GM19035 (cell line): ENCODE data around the gene DLG1.
A peak's percentile ranks its signal among the peaks of the same experiment; 100 is the strongest.

Source experiments
- ATAC-seq: cut with Tn5 transposase; IDR thresholded peaks from one replicate; pipeline ENCODE4 v1.9.1; 2021; ENCODE audit not compliant: unreplicated experiment

The DLG1 gene

DNA sequence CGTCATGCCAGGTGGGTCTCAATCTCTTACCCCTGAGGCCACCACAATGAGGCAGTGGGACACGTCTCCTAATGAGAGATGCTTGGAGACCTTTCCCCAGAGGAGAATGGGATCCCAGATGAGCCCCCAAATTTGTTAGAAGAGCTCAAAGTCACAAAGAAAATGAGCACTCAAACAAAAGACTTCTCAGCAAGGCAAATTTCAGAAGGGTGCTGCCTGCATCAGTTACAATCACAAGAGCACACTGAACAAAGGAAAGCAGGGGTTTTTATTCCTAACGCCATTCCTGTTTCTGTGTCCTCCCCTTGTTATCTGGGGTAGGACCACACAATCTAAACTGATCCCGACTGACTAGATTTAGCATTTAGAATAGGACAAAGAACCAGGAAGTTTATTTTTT, 50.1 kb downstream of the DLG1 start:
- no peak for ATAC-seq

DNA sequence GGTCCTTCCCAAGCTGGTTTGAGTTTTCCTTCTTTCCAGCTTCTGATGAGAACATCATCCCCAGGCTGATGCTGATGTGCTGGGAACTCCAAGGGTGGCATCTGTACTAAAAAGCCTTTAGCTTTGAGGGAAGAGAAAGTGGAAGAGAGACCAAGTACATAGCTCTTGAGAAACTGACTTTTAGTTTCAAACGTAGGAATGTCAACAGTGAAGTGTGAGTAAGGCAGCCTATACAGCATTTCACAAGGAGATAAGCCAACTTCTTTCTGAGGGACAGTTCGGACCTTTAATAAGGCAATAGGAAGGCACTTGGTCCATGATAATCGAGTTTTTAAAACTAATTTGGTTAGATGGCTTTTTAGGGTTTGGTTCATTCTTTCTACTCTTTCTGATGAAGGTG, 53.7 kb downstream of the DLG1 start:
- ATAC-seq = no peak

DNA sequence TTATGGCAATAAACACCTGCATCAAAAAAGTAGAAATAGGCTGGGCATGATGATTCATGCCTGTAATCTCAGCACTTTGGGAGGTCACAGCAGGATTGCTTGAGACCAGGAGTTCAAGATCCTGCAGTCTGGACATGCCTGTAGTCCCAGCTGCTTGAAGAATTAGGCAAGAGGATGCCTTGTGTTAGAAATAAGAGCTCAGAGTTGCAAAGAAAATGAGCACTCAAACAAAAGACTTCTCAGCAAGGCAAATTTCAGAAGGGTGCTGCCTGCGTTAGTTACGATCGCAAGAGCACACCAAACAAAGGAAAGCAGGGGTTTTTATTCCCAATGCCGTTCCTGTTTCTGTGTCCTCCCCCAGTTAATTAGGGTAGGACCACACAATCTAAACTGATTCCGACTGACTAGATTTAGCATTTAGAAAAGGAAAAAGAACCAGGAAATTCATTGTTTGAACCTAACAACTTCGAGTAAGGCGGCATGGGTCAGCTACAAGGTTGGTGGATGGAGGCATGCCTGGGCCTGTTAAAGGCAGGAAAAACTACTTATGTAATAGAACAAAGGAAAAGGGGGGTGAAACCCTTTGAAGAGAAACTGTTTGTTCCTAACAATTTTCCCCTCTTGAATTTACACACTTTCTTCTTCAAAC, 55.5 kb downstream of the DLG1 start:
- no peak for ATAC-seq

DNA sequence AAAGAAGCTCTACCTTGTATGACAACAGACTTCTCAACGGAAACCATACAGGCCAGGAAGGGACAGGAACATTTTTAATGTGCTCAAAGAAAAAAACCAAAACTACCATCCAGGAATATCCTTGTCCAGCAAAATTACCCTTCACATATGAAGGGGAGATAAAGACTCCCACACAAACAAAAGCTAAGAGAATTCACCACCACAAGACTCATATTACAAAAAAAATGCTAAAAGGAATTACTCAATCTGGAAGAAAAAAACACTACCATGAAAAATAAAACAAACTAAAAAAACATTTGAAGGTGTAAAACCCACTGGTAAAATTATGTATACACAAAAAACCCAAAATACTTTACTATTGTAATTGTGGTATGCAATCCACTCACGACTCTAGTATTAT, 57.2 kb downstream of the DLG1 start:
- ATAC-seq = no peak

DNA sequence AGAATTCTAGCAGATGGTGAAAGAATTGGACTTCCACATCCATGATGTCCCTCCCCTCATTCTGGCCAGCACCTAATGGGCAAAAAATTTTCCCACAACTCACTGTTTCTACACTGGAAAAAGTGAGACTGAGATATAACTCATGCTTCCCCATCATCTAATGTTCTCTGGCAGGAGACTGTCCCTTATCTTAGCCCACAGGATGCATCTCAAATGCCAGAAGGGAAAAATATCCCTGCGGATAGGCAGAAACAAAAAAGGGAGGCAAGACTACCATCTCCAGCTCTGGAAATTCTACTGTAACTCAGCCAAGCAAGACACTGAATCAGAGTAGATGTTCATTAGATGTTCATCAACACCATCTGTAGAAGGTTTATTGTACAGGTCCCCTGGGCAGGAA, 58.6 kb downstream of the DLG1 start:
- ATAC-seq = no peak

DNA sequence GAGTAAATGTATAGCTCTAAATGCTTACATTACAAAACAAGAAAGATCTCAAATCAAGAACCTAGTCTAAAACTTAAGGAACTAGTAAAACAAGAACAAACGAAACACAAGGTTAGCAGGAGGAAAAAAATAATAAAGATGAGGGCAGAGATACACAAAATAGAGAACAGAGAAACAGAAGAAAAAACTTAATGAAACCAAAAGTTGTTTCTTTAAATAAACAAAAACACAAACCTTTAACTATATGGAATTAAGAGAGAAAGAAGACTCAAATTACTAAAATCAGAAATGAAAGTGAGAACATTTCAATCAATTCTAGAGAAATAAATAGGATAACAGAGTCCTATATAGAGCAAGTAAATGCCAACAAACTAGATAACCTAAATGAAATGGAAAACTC, 59.6 kb downstream of the DLG1 start:
- ATAC-seq = peak; percentile 73

DNA sequence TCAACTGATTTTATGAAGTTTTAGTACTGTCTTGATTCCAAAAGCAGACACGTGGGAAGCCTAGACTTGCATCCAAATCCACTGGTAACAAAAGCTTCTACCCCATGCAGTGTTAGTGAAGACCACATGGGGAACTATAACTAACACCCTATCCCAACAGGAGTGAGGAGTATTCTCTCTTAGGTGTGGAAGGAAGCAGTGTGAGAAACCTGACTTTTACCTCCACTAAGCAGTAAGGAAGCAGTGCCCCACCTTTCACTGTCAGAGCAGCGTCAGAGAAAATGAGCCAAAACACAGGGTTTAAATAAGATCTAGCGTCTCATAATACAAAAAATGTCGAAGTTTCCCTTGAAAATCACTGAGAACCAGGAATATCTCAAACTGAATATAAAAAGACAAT, 60.5 kb downstream of the DLG1 start:
- ATAC-seq = no peak

DNA sequence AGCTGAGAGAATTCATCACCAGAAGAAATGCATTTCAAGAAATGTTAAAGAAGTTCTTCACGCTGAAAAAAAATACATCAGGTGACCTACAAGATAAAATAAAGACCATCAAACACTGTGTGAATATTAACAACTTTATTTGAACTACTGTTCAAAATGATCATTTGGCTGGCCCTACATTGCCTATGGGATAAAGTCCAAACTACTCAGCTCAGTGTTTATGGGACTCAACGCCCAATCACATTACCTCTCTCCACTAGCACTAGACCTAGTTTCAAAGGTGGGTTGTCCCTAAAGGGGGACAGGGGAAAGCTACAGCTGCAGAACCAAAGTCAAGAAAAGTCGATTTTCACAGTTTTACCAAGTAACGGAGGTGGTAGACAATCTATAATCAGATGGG, 62.0 kb downstream of the DLG1 start:
- ATAC-seq = no peak

DNA sequence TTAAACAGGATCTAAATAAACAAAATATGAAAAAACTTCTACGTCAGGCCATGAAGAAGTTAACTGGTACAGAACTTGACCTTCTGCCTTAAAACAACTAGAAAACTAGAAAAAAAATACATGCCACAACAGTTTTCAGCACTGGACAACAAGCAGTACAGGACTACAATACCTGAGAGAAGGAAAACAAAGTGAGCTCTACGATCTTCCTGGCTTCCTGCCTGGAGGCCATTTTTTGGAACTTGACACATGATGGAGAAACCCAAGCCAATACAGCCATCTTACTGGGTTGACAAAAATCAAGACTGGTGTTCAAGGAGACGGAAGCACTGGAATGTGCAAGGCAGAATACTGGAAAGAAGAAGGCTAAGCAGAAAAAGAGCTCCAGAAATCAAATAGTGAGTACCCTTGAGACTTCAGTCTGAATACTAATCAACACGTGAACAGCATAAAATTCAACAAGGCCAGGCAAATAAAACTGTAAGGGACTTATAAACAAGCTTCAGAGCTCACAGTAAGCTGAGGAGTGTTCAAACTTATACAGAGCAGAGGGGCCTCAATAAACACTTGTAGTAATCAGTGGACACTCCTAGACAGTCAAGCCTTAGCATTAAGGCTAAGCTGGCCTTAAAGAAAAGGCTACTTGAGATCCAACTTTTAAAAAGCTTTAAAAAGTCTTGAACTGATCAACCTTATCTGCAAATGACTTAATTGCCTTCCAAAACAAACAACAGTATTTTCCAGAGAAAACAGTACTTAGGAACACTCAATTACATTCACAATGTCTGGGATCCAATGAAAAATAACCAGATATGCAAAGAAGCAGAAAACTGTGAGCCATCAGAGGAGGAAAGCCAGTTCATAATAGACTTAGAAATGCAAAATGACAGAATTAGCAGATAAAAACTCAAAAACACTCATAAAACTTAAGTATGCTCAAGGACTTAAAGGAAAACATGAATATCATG, 63.2 kb downstream of the DLG1 start:
- no peak for ATAC-seq

DNA sequence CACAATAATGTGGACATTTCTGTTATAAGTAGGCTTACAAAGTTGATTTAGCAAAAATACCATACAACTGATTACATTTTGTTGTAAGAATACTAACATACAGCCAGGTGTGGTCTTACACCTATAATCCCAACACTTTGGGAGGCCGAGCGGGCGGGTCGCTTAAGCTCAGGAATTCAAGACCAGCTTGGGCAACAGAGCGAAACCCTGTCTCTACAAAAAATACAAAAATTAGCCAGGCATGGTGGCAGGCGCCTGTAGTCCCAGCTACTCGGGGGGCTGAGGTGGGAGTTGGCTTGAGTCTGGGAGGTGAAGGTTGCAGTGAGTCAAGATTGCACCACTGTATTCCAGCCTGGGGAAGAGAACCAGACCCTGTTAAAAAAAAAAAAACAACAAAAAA, 67.1 kb downstream of the DLG1 start:
- no peak for ATAC-seq

DNA sequence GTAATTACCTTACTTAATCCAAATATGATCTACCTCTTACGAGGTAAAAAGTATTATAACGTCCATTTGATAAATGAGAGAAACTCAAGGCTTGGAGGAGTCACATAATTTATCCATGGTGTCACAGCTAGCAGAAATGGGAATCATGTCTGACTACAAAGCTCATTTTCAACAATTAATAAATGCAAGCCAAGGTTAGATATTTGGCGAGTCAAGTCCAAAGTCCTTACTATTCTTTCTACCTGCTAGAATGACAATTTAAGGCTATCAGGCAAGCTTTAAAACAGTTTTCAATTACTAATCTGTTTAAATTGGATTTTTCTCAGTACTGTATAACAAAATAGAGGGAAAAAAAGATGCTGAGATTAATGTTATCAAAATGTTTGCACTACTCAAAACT, 68.6 kb downstream of the DLG1 start:
- no peak for ATAC-seq

DNA sequence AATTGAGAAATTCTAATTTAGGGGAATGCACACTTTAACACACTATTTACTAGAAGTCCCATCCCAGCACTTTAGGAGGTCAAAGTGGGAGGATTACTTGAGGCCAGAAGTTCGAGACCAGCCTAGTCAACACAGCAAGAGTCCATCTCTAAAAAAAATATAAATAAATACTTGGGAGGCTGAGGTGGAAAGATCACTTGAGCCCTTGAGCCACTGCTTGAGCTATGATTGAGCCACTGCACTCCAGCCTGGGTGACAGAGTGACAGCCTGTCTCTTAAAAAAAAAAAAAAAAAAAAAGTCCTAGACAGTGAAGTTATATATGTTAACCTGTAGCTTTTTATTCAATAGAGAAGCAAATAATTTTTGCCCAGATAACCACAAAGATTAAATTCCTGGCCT, 69.2 kb downstream of the DLG1 start:
- no peak for ATAC-seq

DNA sequence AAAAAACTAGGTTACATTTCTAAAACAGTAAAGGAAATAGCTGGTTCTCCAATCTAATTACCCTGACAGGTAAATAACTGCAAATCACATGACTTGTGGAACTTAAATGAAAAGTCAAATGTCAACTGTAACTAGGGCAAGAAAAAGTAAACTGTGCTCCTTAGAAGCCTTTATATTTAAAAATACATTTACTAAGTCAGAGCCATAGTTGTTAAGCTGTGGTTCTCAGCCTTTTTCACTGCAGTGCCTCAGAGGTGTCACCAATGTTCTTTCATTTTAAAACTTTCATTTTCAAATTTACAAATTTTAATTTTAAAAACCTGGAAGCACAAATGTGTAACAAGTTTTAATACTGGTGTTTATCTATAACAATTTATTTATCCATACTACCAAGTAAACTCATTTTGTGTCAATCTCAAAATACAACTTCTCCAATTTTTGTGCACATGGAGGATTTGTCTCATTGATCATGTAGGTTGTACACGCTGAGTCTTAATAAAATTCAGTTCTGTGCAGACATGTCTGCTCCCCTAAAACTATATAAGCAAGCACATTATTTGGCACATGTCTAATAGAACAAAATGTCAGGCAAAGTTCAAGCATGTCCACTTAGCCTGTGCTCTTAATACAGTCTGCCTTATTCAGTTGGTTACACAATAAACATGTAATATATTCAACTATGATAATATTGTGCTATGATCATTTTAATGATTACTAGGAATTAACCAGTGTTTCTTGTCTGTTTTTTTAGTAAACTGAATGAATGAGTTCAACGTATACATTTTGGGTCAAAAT, 70.4 kb downstream of the DLG1 start:
- ATAC-seq = no peak

DNA sequence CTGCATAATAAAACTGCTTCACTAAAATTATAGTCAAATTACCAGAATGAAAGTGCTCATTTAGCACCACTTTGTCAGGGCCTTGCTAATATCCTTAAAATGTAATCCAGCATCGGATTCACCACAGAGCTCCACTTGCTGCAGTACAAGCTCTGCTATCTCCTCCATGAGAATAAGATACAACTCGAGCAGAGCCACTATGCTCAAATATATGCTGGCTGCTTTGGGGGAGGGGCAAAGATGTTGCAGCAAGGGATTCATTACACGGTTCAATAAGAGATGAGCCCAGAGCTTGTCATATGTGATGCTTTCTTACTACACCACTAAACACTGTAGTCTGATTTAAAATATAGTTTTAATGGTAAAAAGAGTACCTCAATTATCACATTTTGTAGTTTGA, 72.2 kb downstream of the DLG1 start:
- ATAC-seq = no peak

DNA sequence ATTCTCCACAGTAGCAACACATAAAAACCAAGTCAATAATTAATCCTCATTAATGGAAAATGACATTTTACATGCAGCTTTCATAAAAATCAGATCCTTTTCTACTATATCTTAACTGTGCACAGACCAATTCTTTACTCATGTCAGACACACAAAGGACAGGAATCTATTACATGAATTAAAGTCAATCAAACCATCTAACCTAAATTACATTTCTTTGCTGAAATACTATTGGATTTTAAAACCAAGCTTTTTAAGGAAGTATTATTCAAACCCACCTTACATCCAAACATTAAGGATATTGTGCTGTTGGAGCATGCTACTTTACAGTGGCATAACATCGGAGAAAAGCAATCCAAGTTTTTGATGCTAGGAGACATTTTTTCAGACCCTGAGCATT, 72.8 kb downstream of the DLG1 start:
- no peak for ATAC-seq

DNA sequence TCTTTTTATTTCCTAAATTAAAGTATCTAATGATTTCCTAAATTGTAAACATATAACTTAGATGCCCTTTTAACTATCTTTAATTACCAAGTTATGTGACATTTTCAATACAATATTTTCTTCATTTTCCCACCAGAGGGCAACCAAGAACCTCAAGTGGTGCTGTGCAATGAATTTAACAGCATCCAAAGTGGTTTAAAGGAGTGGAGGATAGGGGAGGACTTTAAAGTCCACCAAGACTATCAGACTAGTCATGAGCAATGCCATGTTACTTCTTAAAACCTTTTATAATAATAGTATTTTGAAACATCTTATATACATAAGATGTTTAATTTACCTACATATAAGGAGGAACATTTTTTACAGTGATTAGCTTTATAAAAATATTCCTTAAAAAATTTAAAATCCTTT, 74.4 kb downstream of the DLG1 start:
- ATAC-seq = no peak

DNA sequence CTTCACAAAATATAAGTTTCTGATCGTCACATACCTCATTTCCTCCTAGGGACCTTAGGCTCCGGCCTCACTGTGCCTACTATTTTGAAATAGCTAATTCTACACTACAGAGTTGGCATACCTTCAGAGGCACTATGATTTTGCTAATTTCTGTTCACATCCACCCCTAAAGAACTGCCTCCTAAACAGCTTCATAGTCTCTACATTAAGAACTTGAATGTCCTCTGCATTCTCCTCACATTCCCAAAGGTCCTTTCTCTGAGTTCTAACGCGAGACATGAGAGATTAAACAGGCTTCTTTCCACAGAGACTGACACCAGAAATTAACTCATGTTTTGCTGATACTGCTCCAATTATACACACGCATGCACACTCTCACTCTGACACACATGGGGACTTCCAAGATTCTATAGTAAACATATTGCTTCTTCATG, 75.5 kb downstream of the DLG1 start:
- no peak for ATAC-seq

DNA sequence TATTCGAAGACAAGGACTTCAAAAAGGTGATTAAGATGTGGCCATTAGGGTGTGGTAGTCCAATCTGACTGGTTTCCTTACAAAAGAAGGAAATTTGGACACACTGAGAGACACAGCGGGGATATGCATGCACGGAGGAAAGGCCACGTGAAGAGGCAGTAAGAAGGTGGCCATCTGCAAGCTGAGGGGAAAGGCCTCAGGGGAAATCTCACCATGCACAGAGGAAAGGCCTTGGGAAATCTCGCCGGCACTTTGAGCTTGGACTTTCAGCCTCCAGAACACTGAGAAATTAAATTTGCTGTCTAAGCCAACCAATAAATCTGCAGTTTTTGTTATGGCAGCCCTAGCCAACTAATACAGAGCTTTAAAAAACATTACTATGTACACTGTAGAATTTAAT, 78.8 kb downstream of the DLG1 start:
- no peak for ATAC-seq

DNA sequence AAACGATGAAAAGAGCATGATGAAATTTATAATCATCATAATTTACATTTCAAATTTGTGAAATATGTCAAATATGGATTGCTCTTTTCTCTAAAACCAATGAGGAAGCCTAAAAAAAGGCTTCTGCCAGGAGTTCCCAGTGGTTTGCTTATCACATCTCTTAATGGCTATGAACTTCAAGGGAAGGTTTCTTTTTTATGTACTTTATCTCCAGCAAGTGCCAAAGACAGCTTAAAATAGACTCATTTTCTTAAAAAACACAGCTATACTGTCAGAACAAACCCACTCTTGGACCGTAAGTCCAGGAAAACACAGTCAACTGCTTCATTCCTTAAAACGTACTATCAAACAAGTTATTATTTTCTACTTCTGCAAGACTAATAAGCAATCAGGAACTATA, 80.2 kb downstream of the DLG1 start:
- no peak for ATAC-seq

DNA sequence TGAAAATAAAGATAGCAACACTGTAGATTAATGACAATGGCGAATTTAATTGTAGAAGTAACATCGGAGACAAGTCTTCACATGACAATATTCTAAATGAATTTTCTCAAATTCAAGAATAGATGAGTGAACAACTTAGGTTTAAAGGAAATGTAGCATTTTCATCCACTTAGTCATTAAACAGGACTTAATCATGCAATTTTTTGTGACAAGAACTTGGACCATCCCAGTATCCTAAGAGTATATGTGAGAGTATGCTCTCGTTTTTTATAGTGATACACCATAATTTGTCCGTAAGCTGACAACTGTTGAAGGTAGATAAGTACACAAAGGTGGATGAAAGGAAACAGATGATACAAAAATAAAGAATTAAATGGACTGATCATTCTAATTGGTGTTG, 81.5 kb downstream of the DLG1 start:
- no peak for ATAC-seq

DNA sequence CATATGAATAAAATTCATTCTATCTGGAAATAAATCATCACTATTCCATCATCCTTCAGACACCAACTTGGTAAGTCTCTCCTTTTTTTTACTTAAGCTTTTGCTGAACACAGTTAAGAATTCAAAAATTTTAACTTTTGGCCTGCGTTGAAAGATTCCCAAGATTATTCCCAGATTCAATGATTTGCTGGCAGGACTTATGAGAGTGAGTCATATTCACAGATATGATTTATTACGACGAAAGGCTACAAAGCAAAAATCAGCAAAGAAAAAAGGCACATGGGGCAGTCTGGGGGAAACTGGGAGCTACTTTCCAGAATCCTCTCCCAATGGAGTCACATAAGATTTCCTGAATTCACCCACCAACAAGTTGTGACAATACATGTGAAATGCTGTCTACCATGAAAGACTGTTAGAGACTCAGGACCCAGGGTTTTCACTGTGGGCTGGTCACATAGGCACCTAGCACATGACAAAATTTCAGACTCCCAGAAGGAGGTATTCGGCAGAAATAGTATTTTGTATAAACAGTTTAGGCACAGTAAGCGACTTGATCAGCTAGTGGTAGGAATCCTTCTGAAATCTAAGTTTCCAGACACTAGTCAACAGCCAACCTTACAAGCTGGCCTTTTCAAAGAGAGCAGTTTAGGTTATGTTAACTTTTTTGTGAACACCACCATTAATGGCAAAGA, 82.1 kb downstream of the DLG1 start:
- ATAC-seq = no peak
